ENCODE data around the gene CRTC3.
"Not testable (repeated sequence)": the region's sequence is repeated elsewhere in the genome, so short reads cannot be mapped to it uniquely, and the experiment has no call there.

Gene CRTC3

DNA sequence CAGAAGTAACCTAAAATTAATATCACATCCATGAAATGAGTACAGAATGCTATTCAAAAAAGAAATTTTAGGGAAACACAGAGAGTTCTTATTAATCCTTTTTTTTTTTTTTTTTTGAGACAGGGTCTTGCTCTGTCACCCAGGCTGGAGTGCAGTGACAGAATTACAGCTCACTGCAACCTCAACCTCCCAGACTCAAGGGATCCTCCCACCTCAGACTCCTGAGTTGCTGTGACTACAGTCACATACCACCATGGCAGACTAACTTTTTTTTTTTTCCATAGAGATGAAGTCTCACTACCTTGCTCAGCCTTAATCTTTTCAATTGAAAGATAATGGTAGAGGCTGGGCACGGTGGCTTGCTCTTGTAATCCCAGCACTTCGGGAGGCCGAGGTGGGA lies 6.3 kb upstream of the CRTC3 start:
- DNase-seq (ENCODE audit: low spot score) = no peak

DNA sequence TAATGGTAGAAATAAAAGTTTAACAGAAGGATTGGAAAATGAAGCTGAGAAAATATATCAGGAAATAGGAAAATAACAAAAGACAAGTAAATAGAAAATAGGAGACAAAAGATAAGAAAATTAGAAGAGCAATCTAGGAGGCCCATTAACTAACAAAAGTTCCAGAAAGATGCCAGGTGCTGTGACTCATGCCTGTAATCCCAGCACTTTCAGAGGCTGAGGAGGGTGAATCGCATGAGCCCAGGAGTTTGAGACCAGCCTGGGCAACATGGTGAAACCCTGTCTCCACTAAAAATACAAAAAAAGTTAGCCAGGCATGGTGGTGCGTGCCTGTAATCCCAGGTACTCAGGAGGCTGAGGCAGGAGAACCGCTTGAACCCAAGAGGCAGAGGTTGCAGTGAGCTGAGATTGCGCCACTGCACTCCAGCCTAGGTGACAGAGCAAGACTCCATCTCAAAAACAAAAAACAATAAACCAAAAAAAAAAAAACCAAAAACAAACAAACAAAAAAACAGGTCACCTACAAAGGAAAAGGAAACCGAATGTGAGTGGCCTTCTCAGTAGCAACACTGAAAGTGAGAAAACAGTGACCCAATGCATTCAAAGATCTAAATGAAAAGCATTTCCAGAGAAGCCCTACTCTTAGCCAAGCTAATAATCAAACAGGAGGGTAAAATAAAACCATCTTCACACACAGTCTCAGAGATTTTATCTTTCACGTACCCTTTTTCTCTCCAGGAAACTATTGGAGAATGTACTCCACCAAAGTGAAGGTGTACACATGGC lies 5.5 kb upstream of the CRTC3 start:
- not testable (repeated sequence) for DNase-seq (ENCODE audit: low spot score)

DNA sequence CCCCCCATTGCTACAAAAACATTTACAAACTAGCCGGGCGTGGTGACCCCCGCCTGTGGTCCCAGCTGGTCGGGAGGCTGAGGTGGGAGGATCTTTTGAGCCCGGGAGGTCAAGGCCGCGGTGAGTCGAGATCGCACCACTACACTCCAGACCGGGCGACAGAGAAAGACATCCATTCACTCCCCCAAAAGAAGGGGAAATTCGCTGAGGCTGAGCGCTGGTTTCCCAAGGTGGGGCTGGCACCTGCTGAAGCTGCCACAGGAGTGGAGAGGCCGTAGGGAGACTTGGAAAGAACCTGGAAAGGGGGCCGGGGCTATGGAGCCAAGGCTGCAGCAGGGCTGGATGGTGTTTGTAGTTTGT lies 732 bp upstream of the CRTC3 start:
- DNase-seq (ENCODE audit: low spot score) = no peak

DNA sequence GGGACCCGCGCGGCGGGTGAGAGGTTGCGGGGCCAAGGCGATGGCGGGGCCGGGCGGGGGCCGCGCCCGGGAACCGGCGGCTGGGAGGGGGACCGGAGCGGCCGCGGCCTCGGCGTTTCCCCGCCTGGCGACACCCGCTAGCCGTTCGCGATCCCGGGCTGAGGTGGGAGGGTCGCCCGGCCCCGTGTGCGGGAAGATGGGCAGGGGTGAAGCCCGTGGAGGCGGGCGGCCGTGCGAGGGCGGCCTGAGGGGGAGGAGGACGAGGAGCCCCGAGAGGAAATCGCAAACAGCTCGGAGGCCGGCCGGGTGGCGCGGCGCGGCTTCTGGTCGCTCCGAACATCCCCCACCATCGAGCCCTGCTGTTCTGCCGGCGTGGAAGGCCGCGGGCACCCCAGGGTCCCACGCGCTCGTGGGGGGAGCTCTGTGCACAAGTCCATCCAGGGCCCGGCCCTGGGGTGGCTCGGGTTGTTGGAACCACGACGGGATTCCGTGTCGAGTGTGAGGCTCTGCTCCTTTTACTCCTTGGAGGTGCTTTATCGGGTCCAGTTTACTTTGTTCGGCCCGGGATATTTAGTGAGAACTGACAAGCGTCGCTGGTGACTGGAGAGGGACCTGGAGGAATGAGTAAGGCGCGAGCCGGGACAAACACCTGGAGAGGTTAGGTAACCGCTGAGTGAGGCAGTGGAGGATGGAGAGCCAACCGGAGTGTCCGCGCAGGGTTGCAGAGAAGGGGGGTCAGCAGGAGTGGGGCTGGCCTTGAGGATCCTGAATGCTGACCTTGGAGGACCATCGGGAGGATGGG lies 728 bp downstream of the CRTC3 start:
- DNase-seq (ENCODE audit: low spot score) = peak; percentile 10

DNA sequence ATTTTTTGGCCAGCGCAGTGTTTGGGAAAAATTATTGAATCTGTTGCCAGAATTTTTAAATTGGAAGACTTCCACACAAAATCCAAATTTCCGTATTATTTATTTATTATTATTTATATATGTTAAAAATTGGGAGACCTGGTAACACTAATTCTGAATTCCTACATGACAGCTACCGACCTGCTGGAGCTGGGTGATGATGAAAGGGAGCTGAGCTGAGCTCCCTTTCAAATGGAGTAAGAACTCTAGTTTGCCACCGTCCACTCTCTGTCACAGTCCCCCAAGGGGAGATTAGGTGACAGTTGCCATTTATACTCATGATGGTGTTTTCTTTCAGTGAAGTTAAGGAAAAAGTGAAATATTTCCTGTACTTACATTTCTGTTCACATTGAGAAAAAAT lies 1.4 kb downstream of the CRTC3 start:
- no peak for DNase-seq (ENCODE audit: low spot score)

DNA sequence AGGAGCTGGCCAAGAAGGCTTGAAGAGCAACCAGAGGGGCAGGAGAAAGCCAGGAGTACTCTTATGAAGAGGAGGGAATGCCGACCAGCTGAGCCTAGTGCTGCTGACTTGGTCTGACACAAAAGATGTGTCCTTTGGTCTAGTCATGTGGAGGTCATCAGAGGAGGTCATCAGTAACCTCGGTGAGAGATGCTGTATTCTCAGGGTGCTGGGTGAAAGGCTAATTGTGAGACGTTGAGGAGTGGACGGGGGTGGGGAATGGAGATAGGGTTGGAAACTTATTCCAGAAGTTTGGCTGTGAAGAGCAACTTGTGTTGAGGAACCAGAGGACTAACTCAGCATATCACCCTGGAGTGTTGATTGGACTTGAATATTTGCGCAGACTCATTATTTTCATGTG lies 5.5 kb downstream of the CRTC3 start:
- no peak for DNase-seq (ENCODE audit: low spot score)

DNA sequence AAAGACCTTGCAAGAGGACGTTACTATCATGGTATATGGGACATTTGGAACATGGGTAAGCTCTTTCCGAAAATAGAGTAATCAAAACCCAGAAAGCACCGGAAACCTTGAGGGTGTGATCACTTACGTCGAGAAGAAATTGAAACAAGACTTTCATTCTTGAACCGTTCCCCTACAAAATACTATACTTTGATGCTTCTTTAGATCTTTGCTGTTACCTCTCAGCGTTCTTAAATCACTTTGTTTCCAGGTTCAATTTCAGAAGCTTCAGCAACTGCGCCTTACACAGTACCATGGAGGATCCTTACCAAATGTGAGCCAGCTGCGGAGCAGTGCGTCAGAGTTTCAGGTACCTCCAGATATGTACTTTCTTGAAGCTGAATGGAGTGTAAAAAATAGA lies 10.1 kb downstream of the CRTC3 start:
- no peak for DNase-seq (ENCODE audit: low spot score)

DNA sequence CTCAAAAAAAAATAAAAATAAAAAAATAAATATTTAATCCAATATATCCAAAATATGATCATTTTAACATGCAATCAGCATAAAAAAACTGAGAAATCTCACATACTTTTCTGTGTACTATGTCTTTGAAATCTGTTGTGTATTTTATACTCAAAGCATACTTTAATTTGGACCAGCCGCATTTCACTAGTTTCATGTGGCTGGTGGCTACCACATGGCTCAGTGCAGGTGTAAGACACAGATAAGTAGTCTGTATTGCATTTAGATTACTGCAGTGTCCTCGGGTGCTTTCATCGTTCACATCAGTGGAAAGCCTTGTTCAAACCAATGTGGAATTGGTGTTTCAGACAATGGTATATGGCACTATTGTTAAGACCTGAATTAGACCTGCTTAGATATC lies 11.0 kb downstream of the CRTC3 start:
- DNase-seq (ENCODE audit: low spot score) = no peak

DNA sequence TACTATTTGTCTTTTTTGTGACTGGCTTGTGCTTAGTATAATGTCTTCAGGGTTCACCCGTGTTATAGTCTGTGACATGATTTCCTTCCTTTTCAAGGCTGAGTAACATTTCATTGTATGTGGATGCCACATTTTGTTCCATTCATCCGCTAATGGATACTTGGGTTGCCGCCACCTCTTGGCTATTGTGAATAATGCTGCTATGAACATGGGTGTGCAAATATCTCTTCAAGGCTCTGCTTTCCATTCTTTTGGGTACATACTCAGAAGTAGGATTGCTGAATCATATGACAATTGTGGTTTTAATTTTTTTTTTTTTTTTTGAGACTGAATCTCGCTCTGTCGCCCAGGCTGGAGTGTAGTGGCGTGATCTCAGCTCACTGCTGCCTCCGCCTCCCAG lies 15.4 kb downstream of the CRTC3 start:
- no peak for DNase-seq (ENCODE audit: low spot score)

DNA sequence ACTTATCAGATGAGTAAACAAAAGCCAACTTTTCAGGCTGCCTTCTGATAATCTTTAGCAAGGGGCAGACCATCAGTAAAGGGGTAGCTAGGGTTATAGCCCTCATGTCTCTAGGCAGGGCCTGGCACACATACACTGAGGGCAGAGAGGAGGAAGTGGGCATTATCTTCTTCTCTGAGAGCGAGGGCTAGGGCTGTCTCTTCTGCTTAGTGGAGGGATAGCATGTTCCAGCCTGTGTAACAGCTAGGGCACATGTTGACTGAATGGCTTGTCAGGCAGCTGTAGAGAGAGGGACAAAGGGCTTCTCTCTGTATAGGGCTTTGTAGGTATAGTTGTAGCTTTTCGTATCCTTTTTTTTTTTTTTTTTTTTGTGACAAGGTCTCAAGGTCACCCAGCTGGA lies 17.8 kb downstream of the CRTC3 start:
- DNase-seq (ENCODE audit: low spot score) = no peak

DNA sequence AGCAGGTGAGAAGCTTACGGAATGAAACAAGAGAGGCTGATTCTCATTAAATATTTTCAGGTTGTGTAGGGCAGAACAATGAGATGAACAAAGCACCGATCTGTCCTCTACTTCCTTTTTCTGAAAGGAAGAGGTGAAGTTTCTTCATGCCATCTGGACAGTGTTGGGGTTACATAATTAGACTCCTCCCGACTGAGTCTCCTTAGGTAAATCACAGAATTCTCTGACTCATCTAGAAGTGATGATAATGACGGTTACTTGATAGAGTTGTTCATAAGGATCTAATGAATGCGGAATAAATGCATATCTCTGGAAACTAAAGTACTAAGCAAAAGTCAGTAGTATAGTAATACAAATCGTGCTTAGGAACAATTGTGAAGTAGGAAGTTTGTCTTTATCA lies 21.2 kb downstream of the CRTC3 start:
- peak; percentile 24 for DNase-seq (ENCODE audit: low spot score)

DNA sequence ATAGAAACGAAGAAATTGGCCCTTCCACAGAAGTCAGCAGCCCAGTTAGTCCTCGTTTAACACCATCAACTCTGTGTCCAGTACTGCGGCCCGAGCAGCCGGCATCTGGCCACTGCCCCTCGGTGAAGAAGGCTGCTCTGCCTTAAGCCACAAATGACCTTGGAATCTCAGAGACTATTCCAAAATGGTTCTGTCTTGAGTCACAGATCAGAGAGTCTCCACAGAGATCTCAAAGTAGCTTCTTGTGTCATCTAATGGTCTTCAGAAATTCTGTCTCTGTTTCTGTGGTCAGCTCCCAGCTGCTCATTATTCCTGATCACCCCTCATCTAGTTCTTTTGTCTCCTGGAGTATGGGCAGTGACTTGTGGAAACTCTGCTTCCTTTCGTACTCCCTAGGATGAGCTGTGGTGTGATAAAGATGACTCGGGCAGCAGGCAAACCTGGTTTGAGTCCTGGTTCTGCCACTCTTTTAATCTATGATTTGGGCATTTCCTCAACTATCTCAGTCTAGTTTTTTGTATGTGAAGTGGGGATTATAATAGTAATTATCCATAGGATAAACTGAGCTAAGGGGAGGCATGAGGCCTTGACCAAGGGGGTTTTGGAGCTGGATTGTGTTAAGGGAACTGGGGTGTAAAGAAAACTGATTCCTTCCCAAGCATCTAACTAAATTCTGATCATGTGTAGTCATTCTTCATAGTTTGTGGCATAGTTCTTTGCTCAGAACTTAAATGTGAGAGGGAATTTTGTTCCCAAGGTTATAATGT lies 22.6 kb downstream of the CRTC3 start:
- DNase-seq (ENCODE audit: low spot score) = no peak

DNA sequence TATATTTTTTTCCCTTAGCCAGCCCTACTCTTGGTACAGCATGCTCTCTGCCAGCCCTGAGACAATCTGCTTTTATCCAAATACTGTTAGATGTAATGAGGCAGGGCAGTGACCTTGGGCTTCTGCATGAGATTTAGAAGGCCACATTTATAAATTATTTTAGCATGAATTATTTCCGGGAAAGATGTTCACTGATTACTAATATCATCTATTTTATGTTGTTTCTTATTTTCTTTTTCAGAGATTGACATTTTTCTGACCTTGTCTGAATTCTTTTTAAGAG lies 23.1 kb downstream of the CRTC3 start:
- no peak for DNase-seq (ENCODE audit: low spot score)

DNA sequence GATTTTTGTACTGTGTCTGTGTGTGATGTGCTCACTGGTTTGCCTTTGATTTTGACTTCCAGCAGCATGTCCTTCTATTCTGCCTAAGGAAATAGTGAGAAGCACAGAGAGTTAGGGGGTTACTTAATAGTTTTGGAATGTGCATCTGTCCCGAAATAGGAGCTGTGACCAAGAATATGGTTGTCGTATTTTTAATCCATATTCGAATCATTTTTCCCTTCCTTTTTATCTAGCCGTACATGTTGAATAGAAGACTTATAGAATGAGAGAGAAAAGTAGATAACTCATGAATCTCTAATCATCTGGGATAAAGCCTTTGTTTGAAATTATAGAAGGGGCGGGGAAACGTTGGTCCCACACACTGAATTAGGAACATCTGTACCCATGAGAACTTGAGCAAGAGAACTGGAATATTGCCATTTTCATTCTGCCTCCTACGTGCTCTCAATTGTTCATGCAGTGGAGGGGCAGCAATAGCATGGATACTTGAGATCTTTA lies 23.6 kb downstream of the CRTC3 start:
- DNase-seq (ENCODE audit: low spot score) = no peak

DNA sequence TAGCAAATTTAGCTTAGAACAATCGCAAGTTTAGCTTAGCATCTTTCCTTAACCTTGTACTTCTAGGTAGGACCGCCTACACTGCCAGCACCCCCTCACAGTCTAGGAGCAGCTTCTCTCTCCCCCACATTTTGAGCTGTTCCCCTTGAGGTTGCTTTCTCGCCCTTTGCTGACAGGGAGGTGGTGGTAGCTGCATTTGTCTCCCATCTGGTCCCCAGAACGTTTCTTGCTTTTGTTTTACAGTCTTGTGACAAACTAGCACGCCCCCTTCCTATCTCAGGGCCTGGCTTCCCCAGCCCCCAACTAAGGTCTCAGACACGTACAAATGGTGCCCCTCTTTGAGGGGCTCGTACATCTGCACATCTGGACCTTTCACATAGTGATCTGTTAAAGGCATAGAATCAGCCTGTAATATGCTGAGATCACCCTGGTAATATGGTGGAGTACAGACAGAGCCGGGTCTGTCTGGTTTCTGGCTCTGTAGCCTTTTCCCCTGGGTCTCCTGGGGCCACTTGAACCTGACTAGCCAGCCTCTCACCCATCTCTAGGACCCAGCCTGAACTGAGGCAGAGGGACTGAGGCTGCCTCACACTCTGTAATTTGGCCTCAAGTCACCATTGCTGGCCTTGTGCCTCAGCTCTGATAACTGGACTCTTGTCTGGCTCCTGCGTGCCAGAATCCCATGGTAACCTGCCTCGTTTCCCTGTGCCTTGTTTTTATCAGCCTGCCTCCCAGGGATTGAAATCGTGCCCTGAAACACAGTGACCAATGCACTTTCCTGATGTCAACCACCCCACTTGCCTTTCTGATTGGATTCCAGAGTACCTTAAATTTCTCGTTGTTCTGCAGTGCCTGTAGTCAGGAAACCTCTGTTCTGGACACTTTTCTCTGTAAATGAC lies 27.7 kb downstream of the CRTC3 start:
- DNase-seq (ENCODE audit: low spot score) = no peak

DNA sequence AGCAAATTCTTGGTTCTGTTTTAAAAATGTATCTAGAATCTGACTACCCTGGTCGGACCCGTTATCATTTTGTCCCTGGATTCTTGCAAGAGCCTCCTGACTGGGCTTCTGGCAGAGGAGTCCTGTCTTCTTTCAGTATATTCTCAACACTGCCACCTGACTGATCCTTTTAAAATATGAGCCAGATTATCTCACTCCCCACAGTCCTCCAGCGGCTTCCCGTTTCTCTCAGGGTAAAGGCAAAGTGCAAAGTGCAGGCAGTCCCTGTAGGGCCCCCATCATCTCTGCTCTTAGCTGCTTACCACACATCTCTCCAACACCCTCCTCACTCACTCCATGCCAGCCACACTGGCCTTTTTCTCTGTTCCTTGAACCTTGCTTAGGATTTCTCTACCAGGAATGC lies 28.4 kb downstream of the CRTC3 start:
- DNase-seq (ENCODE audit: low spot score) = no peak

DNA sequence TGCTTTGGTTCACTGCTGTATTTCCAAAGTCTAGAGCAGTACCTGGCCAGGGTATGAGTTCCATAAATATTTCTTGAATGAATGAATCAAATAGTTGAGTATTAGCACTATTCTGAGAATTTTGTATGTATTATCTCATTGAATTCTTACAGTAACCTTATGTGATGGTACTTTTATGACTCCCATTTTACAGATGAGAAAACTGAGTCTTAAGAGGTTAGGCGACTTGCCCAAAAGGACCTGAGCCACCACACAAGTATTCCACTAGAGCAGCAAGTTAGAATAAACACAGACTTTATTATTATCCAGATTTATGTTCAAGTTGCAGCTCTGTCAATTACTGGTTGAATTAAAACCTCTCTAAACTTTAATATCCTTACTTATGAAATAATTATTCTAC lies 29.4 kb downstream of the CRTC3 start:
- no peak for DNase-seq (ENCODE audit: low spot score)

DNA sequence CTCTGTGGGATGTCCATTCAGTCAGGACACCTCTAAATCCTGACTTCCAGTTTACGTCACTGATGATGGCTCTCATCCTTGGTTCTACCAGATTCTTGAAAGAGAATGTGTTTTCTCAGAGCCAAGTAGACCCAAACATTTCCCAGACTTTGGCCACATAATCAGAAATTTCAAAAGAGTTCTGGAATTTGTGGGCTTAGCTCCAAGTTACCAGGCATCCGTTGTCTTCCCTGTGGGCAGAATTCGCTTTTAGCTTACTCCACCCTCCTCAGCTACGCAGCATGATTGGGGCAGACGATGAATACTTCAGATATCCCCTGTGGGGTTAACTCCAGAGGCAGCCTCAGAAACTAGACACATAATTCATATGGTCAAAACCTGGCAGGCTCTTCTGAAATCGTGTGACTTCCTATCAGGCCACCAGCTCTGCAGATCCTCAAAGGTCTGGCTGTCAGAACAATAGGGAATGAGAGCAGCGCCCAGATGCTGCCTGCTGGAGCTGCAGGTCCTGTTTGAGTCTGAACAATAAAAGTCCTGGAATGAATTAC lies 30.6 kb downstream of the CRTC3 start:
- DNase-seq (ENCODE audit: low spot score) = no peak

DNA sequence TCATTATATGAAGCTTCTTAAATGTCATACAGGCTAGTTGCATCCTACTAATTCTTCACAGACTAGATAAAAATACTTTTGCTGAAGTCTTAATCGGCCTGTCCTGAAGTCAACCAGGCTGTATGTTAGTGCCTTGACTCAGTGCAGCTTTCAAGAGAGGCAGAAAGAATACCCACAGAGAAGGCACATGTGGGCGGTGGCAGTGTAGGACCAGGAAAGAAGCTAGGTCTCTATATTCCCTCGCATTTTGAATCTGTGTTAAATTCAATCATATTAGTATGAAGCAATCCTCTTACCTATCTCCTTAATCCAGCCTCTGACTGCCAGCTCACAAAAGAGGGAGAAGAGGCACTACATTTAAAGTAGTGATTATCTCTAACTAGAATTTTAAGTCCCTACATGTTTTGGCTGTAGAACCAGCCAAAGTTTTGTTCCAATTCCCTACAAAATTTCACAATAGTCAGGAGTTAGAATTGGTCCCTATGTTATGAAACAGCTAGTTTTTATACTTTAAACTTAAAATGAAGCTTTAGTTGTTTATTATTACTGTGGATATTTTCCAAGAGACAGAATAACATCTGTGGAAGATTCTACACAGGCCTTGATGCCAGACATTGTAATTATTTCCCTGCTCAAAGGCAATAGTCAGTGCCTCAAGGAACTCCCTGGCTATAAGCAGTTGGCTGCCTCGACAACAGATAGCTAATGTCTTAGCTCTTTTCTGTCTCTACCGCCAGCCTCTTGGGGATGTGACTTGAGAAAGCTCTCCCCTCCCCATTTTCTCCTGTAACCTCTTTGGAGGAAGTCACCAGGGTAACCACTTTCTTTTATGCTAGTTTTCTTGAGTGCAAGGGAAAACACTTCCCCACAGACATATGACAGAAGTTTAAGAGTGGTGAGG lies 31.9 kb downstream of the CRTC3 start:
- no peak for DNase-seq (ENCODE audit: low spot score)

DNA sequence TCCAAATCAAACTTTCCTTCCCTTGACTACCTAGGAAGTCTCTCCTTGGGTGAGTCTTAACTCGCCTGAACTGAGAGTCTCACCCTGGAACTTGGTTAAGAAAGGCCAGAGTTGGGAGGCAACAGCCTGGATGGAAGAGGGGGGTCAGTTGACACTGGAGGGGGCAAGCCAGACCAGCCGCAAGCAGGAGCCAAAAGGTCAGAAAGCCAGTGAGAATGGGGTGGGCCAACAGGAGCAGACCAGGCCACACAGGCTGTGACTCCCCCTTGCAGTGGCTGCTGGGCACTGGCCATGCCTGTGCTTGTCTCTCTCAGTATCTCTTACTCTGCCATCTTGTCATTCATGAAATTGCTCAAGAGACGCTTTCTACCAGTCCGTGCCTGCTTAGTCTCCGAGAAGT lies 32.9 kb downstream of the CRTC3 start:
- no peak for DNase-seq (ENCODE audit: low spot score)

DNA sequence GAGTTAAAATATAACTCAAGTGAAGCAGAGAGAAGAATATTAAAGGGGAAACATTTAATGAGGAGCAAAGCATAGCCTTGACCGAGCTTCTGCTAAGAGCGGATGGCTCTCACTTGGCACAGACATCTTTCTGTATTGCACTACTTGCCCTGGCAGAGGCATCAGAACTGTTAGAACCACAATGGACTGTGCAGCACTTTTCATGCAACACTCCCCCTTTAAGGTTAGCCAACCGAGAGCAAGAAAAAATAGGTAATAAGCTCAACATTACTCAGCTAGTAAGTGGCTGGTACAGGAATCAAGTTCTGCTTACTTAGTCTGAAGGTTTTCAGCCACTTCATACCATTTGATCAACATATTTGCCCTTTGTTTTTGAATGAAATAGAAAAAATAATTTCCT lies 33.7 kb downstream of the CRTC3 start:
- DNase-seq (ENCODE audit: low spot score) = no peak

Data from germinal center (tissue), 1 donor.